Rectal smooth muscle tissue (tissue), 1 donor: ENCODE measurements around the gene CTIF.

Source experiments
- H3K27ac ChIP-seq: one replicate; pipeline ENCODE4 v1.7.0; 2013; ENCODE audit warnings: low read depth, low read length, inconsistent platforms
- H3K27me3 ChIP-seq: one replicate; pipeline ENCODE4 v1.7.0; 2013; ENCODE audit warnings: low read length; ENCODE audit not compliant: control insufficient read depth, insufficient read depth
- H3K36me3 ChIP-seq: one replicate; pipeline ENCODE4 v1.7.0; 2013; ENCODE audit warnings: low read length; ENCODE audit not compliant: control insufficient read depth, insufficient read depth
- H3K4me1 ChIP-seq: one replicate; pipeline ENCODE4 v1.7.0; 2013; ENCODE audit warnings: low read length; ENCODE audit not compliant: control insufficient read depth, insufficient read depth
- H3K4me3 ChIP-seq: one replicate; pipeline ENCODE4 v1.7.0; 2013; ENCODE audit warnings: low read length
- H3K9ac ChIP-seq: one replicate; pipeline ENCODE4 v1.7.0; 2013; ENCODE audit warnings: low read length

CTIF gene

GRCh38 chr18:48616484-48617255 is 77.8 kb downstream of the CTIF start:
- Histone ChIP-seq H3K4me3 (no peak overlapping the region), H3K27ac (no peak overlapping the region), H3K27me3 (no peaks in the 10 kb centered on the region), H3K9ac (no peak overlapping the region), H3K4me1 (peaks cover 7% of the 10 kb centered on the region), H3K36me3 (no peaks in the 10 kb centered on the region)

GRCh38 chr18:48617844-48618497 is 79.1 kb downstream of the CTIF start:
- H3K4me1 ChIP-seq = peaks cover 8% of the 10 kb centered on the region
- no peak overlapping the region for H3K4me3 ChIP-seq
- H3K27ac ChIP-seq = no peak overlapping the region
- no peaks in the 10 kb centered on the region for H3K27me3 ChIP-seq
- H3K36me3 ChIP-seq = no peaks in the 10 kb centered on the region
- H3K9ac ChIP-seq = no peak overlapping the region

- Histone ChIP-seq H3K27me3 (no peaks in the 10 kb centered on the region), H3K36me3 (no peaks in the 10 kb centered on the region), H3K4me1 (peaks cover 7% of the 10 kb centered on the region), H3K4me3 (no peak overlapping the region), H3K9ac (no peak overlapping the region), H3K27ac (no peak overlapping the region)
Observed at GRCh38 chr18:48619016-48619415, 80.2 kb downstream of the CTIF start.

- Histone ChIP-seq H3K27ac (no peak overlapping the region), H3K27me3 (no peaks in the 10 kb centered on the region), H3K4me1 (peaks cover 7% of the 10 kb centered on the region), H3K9ac (no peak overlapping the region), H3K36me3 (no peaks in the 10 kb centered on the region), H3K4me3 (no peak overlapping the region)
Observed at GRCh38 chr18:48619501-48619900, 80.7 kb downstream of the CTIF start.

GRCh38 chr18:48620071-48620470 is 81.2 kb downstream of the CTIF start:
- no peak overlapping the region for H3K4me3 ChIP-seq
- peaks cover 7% of the 10 kb centered on the region for H3K4me1 ChIP-seq
- no peak overlapping the region for H3K27ac ChIP-seq
- H3K9ac ChIP-seq = no peak overlapping the region
- H3K27me3 ChIP-seq = no peaks in the 10 kb centered on the region
- no peaks in the 10 kb centered on the region for H3K36me3 ChIP-seq

- Histone ChIP-seq H3K36me3 (no peaks in the 10 kb centered on the region), H3K27ac (no peak overlapping the region), H3K4me3 (no peak overlapping the region), H3K27me3 (no peaks in the 10 kb centered on the region), H3K4me1 (peaks cover 7% of the 10 kb centered on the region), H3K9ac (no peak overlapping the region)
Observed at GRCh38 chr18:48621240-48621639, 82.4 kb downstream of the CTIF start.

- H3K27ac ChIP-seq = no peak overlapping the region
- H3K4me1 ChIP-seq = peaks cover 6% of the 10 kb centered on the region
- H3K4me3 ChIP-seq = no peak overlapping the region
- H3K27me3 ChIP-seq = no peaks in the 10 kb centered on the region
- H3K9ac ChIP-seq = no peak overlapping the region
- no peaks in the 10 kb centered on the region for H3K36me3 ChIP-seq
Observed at GRCh38 chr18:48621815-48622555, 83.2 kb downstream of the CTIF start.

- peak overlapping the region; percentile 36 for H3K27ac ChIP-seq
- H3K9ac ChIP-seq = no peak overlapping the region
- H3K4me3 ChIP-seq = no peak overlapping the region
- H3K27me3 ChIP-seq = no peaks in the 10 kb centered on the region
- H3K4me1 ChIP-seq = peaks cover 3% of the 10 kb centered on the region
- H3K36me3 ChIP-seq = no peaks in the 10 kb centered on the region
Observed at GRCh38 chr18:48622911-48623431, 84.1 kb downstream of the CTIF start.

- no peaks in the 10 kb centered on the region for H3K27me3 ChIP-seq
- H3K4me1 ChIP-seq = peaks cover 3% of the 10 kb centered on the region
- H3K4me3 ChIP-seq = no peak overlapping the region
- peak overlapping the region; percentile 15 for H3K27ac ChIP-seq
- no peak overlapping the region for H3K9ac ChIP-seq
- H3K36me3 ChIP-seq = no peaks in the 10 kb centered on the region
Observed at GRCh38 chr18:48623468-48624235, 84.8 kb downstream of the CTIF start.

- H3K27ac ChIP-seq = no peak overlapping the region
- H3K9ac ChIP-seq = no peak overlapping the region
- peaks cover 5% of the 10 kb centered on the region for H3K4me1 ChIP-seq
- no peaks in the 10 kb centered on the region for H3K27me3 ChIP-seq
- no peaks in the 10 kb centered on the region for H3K36me3 ChIP-seq
- no peak overlapping the region for H3K4me3 ChIP-seq
Observed at GRCh38 chr18:48624856-48625255, 86.0 kb downstream of the CTIF start.

GRCh38 chr18:48627216-48627615 is 88.4 kb downstream of the CTIF start:
- H3K4me3 ChIP-seq = no peak overlapping the region
- H3K9ac ChIP-seq = no peak overlapping the region
- peaks cover 5% of the 10 kb centered on the region for H3K4me1 ChIP-seq
- no peaks in the 10 kb centered on the region for H3K36me3 ChIP-seq
- H3K27ac ChIP-seq = no peak overlapping the region
- no peaks in the 10 kb centered on the region for H3K27me3 ChIP-seq
